ENCODE data around the gene DOCK2. TPM values are rescaled to one million over a fixed set of nuclear protein-coding genes. Genes with fewer than 3 reads are reported as not detected.

The DOCK2 gene
- total RNA-seq, 1 donor from 2014 or later: 108 TPM

GRCh38 chr5:169980418-169981053 is 343.5 kb downstream of the DOCK2 start, which contains the start of gene INSYN2B:
TSS of gene INSYN2B (minus strand) at chr5:169980495. CDS start at chr5:169883898, 96,597 bp downstream.
- no peaks in the 10 kb centered on the region for H3K27me3 ChIP-seq (ENCODE audit: low read depth)
- H3K36me3 ChIP-seq: peaks cover 16% of the 10 kb centered on the region
- no peaks in the 10 kb centered on the region for H3K9me3 ChIP-seq
- no peaks in the 10 kb centered on the region for H3K4me1 ChIP-seq
- H3K4me3 ChIP-seq: peak within 1 kb of the TSS; percentile 18
- TF ChIP-seq CTCF (IDR thresholded peaks at IDR 0.05): peak; percentile 51
- H3K27ac ChIP-seq: no peak within 1 kb of the TSS
- DNase-seq: peak; percentile 47
- ATAC-seq: peak; percentile 71 to 78
- intact Hi-C loops (cut with DNase I): no loop called here

- ATAC-seq (no peak), DNase-seq (no peak)
- H3K27me3 ChIP-seq (ENCODE audit: low read depth): no peaks in the 10 kb centered on the region
- no peak for TF ChIP-seq CTCF (IDR thresholded peaks at IDR 0.05)
- no peaks in the 10 kb centered on the region for H3K9me3 ChIP-seq
- peaks cover 29% of the 10 kb centered on the region for H3K36me3 ChIP-seq
- H3K4me1 ChIP-seq: no peaks in the 10 kb centered on the region
- intact Hi-C loops (cut with DNase I): no loop called here
- H3K27ac ChIP-seq: no peak overlapping the region
- H3K4me3 ChIP-seq: no peak overlapping the region
Observed at GRCh38 chr5:169988206-169988605, 351.1 kb downstream of the DOCK2 start.

- Histone ChIP-seq H3K27ac (no peak overlapping the region), H3K4me3 (no peak overlapping the region), H3K27me3 (ENCODE audit: low read depth) (no peaks in the 10 kb centered on the region), H3K36me3 (peaks cover 27% of the 10 kb centered on the region), H3K9me3 (no peaks in the 10 kb centered on the region), H3K4me1 (no peaks in the 10 kb centered on the region)
- TF ChIP-seq CTCF (IDR thresholded peaks at IDR 0.05): no peak
- intact Hi-C loops (cut with DNase I): no loop called here
- DNase-seq (no peak), ATAC-seq (no peak)
Observed at GRCh38 chr5:169988947-169989346, 351.9 kb downstream of the DOCK2 start.

GRCh38 chr5:169989365-169989764 is 352.3 kb downstream of the DOCK2 start:
- TF ChIP-seq CTCF (IDR thresholded peaks at IDR 0.05): no peak
- intact Hi-C loops (cut with DNase I): no loop called here
- no peak overlapping the region for H3K27ac ChIP-seq
- ATAC-seq (no peak), DNase-seq (no peak)
- H3K36me3 ChIP-seq: peaks cover 22% of the 10 kb centered on the region
- no peaks in the 10 kb centered on the region for H3K9me3 ChIP-seq
- no peak overlapping the region for H3K4me3 ChIP-seq
- no peaks in the 10 kb centered on the region for H3K27me3 ChIP-seq (ENCODE audit: low read depth)
- H3K4me1 ChIP-seq: no peaks in the 10 kb centered on the region

GRCh38 chr5:169991115-169991869 is 354.2 kb downstream of the DOCK2 start:
- Histone ChIP-seq H3K4me1 (no peaks in the 10 kb centered on the region), H3K27me3 (ENCODE audit: low read depth) (no peaks in the 10 kb centered on the region), H3K4me3 (no peak overlapping the region), H3K36me3 (peaks cover 8% of the 10 kb centered on the region), H3K9me3 (no peaks in the 10 kb centered on the region), H3K27ac (no peak overlapping the region)
- no peak for ATAC-seq
- DNase-seq: no peak
- no peak for TF ChIP-seq CTCF (IDR thresholded peaks at IDR 0.05)
- intact Hi-C loops (cut with DNase I): no loop called here
